ENCODE data around the gene TDRD1. TPM values are rescaled to one million over a fixed set of nuclear protein-coding genes. Genes with fewer than 3 reads are reported as not detected.
"Not testable (repeated sequence)": the region's sequence is repeated elsewhere in the genome, so short reads cannot be mapped to it uniquely, and the experiment has no call there.

Gene TDRD1
- total RNA-seq (0.52 TPM), polyA plus RNA-seq (0.07 TPM)
- long read RNA-seq, donor 1: 0 reads
- long read RNA-seq, donor 2: 0 reads
- long read RNA-seq, donor 3: 0 reads
- long read RNA-seq, donor 4: 0 reads
- long read RNA-seq, donor 5: 0 reads
- long read RNA-seq, donor 6: 0 reads
- long read RNA-seq, donor 7: 0 reads
- long read RNA-seq, donor 8: 0 reads
- long read RNA-seq, donor 9: 0 reads
- long read RNA-seq, donor 10: 0 reads

GRCh38 chr10:114179148-114179547, at the start of gene TDRD1:
TDRD1 (plus strand) TSS chr10:114179353; CDS start chr10:114187832, 8,479 bp downstream.
- 94% methylated on average over 28 of the region's 28 CpGs for WGBS
- H3K36me3 ChIP-seq (ENCODE audit: control insufficient read depth in 2 of 2, insufficient read depth in 2 of 2, low read length in 1 of 2): no peaks in the 10 kb centered on the region
- H3K27me3 ChIP-seq (ENCODE audit: control insufficient read depth in 2 of 2, insufficient read depth in 1 of 2, low read length in 1 of 2): peaks cover 0 to 4% of the 10 kb centered on the region in 2 donors
- H3K27ac ChIP-seq (ENCODE audit: low read depth in 1 of 2, low read length in 1 of 2): no peak within 1 kb of the TSS
- H3K4me3 ChIP-seq (ENCODE audit: low read length in 2 of 2): no peak within 1 kb of the TSS
- H3K4me1 ChIP-seq (ENCODE audit: control insufficient read depth in 2 of 2, insufficient read depth in 2 of 2, low read length in 2 of 2): peaks cover 10 to 15% of the 10 kb centered on the region in 2 donors
- H3K9me3 ChIP-seq (ENCODE audit: control insufficient read depth in 2 of 2, insufficient read depth in 1 of 2, low read length in 1 of 2): no peaks in the 10 kb centered on the region
- no peak for DNase-seq (ENCODE audit: low read depth in 6 of 9, low spot score in 9 of 9)

- no peaks in the 10 kb centered on the region for H3K9me3 ChIP-seq (ENCODE audit: control insufficient read depth in 2 of 2, insufficient read depth in 1 of 2, low read length in 1 of 2)
- peaks cover 32 to 54% of the 10 kb centered on the region in 2 donors for H3K36me3 ChIP-seq (ENCODE audit: control insufficient read depth in 2 of 2, insufficient read depth in 2 of 2, low read length in 1 of 2)
- DNase-seq (ENCODE audit: low read depth in 6 of 9, low spot score in 9 of 9): peak in 1 of 9 donors; percentile 13
- H3K4me3 ChIP-seq (ENCODE audit: low read length in 2 of 2): no peak overlapping the region
- H3K4me1 ChIP-seq (ENCODE audit: control insufficient read depth in 2 of 2, insufficient read depth in 2 of 2, low read length in 2 of 2): no peaks in the 10 kb centered on the region
- no peak overlapping the region for H3K27ac ChIP-seq (ENCODE audit: low read depth in 1 of 2, low read length in 1 of 2)
- no peaks in the 10 kb centered on the region for H3K27me3 ChIP-seq (ENCODE audit: control insufficient read depth in 2 of 2, insufficient read depth in 1 of 2, low read length in 1 of 2)
- WGBS: 34% methylated on average over 3 of the region's 3 CpGs
Observed at GRCh38 chr10:114131094-114131493, 48.1 kb upstream of the TDRD1 start.

GRCh38 chr10:114135476-114135875, 43.7 kb upstream of the TDRD1 start:
- Histone ChIP-seq H3K27me3 (ENCODE audit: control insufficient read depth in 2 of 2, insufficient read depth in 1 of 2, low read length in 1 of 2) (no peaks in the 10 kb centered on the region), H3K9me3 (ENCODE audit: control insufficient read depth in 2 of 2, insufficient read depth in 1 of 2, low read length in 1 of 2) (no peaks in the 10 kb centered on the region), H3K4me1 (ENCODE audit: control insufficient read depth in 2 of 2, insufficient read depth in 2 of 2, low read length in 2 of 2) (no peaks in the 10 kb centered on the region), H3K36me3 (ENCODE audit: control insufficient read depth in 2 of 2, insufficient read depth in 2 of 2, low read length in 1 of 2) (peaks cover 17 to 31% of the 10 kb centered on the region in 2 donors), H3K4me3 (ENCODE audit: low read length in 2 of 2) (no peak overlapping the region), H3K27ac (ENCODE audit: low read depth in 1 of 2, low read length in 1 of 2) (no peak overlapping the region)
- DNase-seq (ENCODE audit: low read depth in 6 of 9, low spot score in 9 of 9): no peak
- 99% methylated on average over 2 of the region's 2 CpGs for WGBS

- WGBS: 97% methylated on average over 3 of the region's 3 CpGs
- H3K27me3 ChIP-seq (ENCODE audit: control insufficient read depth in 2 of 2, insufficient read depth in 1 of 2, low read length in 1 of 2): no peaks in the 10 kb centered on the region
- peaks cover 11 to 37% of the 10 kb centered on the region in 2 donors for H3K36me3 ChIP-seq (ENCODE audit: control insufficient read depth in 2 of 2, insufficient read depth in 2 of 2, low read length in 1 of 2)
- H3K4me1 ChIP-seq (ENCODE audit: control insufficient read depth in 2 of 2, insufficient read depth in 2 of 2, low read length in 2 of 2): no peaks in the 10 kb centered on the region
- H3K4me3 ChIP-seq (ENCODE audit: low read length in 2 of 2): no peak overlapping the region
- DNase-seq (ENCODE audit: low read depth in 6 of 9, low spot score in 9 of 9): no peak
- no peaks in the 10 kb centered on the region for H3K9me3 ChIP-seq (ENCODE audit: control insufficient read depth in 2 of 2, insufficient read depth in 1 of 2, low read length in 1 of 2)
- H3K27ac ChIP-seq (ENCODE audit: low read depth in 1 of 2, low read length in 1 of 2): no peak overlapping the region
Observed at GRCh38 chr10:114138581-114138980, 40.6 kb upstream of the TDRD1 start.

- DNase-seq (ENCODE audit: low read depth in 6 of 9, low spot score in 9 of 9): no peak
- H3K4me1 ChIP-seq (ENCODE audit: control insufficient read depth in 2 of 2, insufficient read depth in 2 of 2, low read length in 2 of 2): no peaks in the 10 kb centered on the region
- no peaks in the 10 kb centered on the region for H3K27me3 ChIP-seq (ENCODE audit: control insufficient read depth in 2 of 2, insufficient read depth in 1 of 2, low read length in 1 of 2)
- no peak overlapping the region for H3K27ac ChIP-seq (ENCODE audit: low read depth in 1 of 2, low read length in 1 of 2)
- 100% methylated on average over 1 of the region's 1 CpG for WGBS
- no peaks in the 10 kb centered on the region for H3K9me3 ChIP-seq (ENCODE audit: control insufficient read depth in 2 of 2, insufficient read depth in 1 of 2, low read length in 1 of 2)
- H3K4me3 ChIP-seq (ENCODE audit: low read length in 2 of 2): no peak overlapping the region
- peaks cover 7 to 35% of the 10 kb centered on the region in 2 donors for H3K36me3 ChIP-seq (ENCODE audit: control insufficient read depth in 2 of 2, insufficient read depth in 2 of 2, low read length in 1 of 2)
Observed at GRCh38 chr10:114140036-114140435, 39.1 kb upstream of the TDRD1 start.

- not testable (repeated sequence) for H3K27me3 ChIP-seq (ENCODE audit: control insufficient read depth in 2 of 2, insufficient read depth in 1 of 2, low read length in 1 of 2); H3K4me3 ChIP-seq (ENCODE audit: low read length in 2 of 2); H3K4me1 ChIP-seq (ENCODE audit: control insufficient read depth in 2 of 2, insufficient read depth in 2 of 2, low read length in 2 of 2); H3K27ac ChIP-seq (ENCODE audit: low read depth in 1 of 2, low read length in 1 of 2); H3K9me3 ChIP-seq (ENCODE audit: control insufficient read depth in 2 of 2, insufficient read depth in 1 of 2, low read length in 1 of 2); DNase-seq (ENCODE audit: low read depth in 6 of 9, low spot score in 9 of 9)
- H3K36me3 ChIP-seq (ENCODE audit: control insufficient read depth in 2 of 2, insufficient read depth in 2 of 2, low read length in 1 of 2): peaks cover 7 to 36% of the 10 kb centered on the region in 2 donors
- WGBS: 98% methylated on average over 2 of the region's 2 CpGs
Observed at GRCh38 chr10:114140827-114141226, 38.3 kb upstream of the TDRD1 start.

- no peaks in the 10 kb centered on the region for H3K4me1 ChIP-seq (ENCODE audit: control insufficient read depth in 2 of 2, insufficient read depth in 2 of 2, low read length in 2 of 2)
- no peak for DNase-seq (ENCODE audit: low read depth in 6 of 9, low spot score in 9 of 9)
- no peak overlapping the region for H3K27ac ChIP-seq (ENCODE audit: low read depth in 1 of 2, low read length in 1 of 2)
- H3K4me3 ChIP-seq (ENCODE audit: low read length in 2 of 2): no peak overlapping the region
- peaks cover 7 to 42% of the 10 kb centered on the region in 2 donors for H3K36me3 ChIP-seq (ENCODE audit: control insufficient read depth in 2 of 2, insufficient read depth in 2 of 2, low read length in 1 of 2)
- 96% methylated on average over 3 of the region's 3 CpGs for whole genome bisulfite sequencing
- H3K27me3 ChIP-seq (ENCODE audit: control insufficient read depth in 2 of 2, insufficient read depth in 1 of 2, low read length in 1 of 2): no peaks in the 10 kb centered on the region
- no peaks in the 10 kb centered on the region for H3K9me3 ChIP-seq (ENCODE audit: control insufficient read depth in 2 of 2, insufficient read depth in 1 of 2, low read length in 1 of 2)
Observed at GRCh38 chr10:114142018-114142417, 37.1 kb upstream of the TDRD1 start.

GRCh38 chr10:114143160-114143559, 36.0 kb upstream of the TDRD1 start:
- no peak overlapping the region for H3K4me3 ChIP-seq (ENCODE audit: low read length in 2 of 2)
- no peaks in the 10 kb centered on the region for H3K4me1 ChIP-seq (ENCODE audit: control insufficient read depth in 2 of 2, insufficient read depth in 2 of 2, low read length in 2 of 2)
- H3K27me3 ChIP-seq (ENCODE audit: control insufficient read depth in 2 of 2, insufficient read depth in 1 of 2, low read length in 1 of 2): no peaks in the 10 kb centered on the region
- DNase-seq (ENCODE audit: low read depth in 6 of 9, low spot score in 9 of 9): no peak
- 98% methylated on average over 1 of the region's 1 CpG for WGBS
- H3K9me3 ChIP-seq (ENCODE audit: control insufficient read depth in 2 of 2, insufficient read depth in 1 of 2, low read length in 1 of 2): no peaks in the 10 kb centered on the region
- no peak overlapping the region for H3K27ac ChIP-seq (ENCODE audit: low read depth in 1 of 2, low read length in 1 of 2)
- peaks cover 12 to 47% of the 10 kb centered on the region in 2 donors for H3K36me3 ChIP-seq (ENCODE audit: control insufficient read depth in 2 of 2, insufficient read depth in 2 of 2, low read length in 1 of 2)

- H3K4me3 ChIP-seq (ENCODE audit: low read length in 2 of 2); H3K4me1 ChIP-seq (ENCODE audit: control insufficient read depth in 2 of 2, insufficient read depth in 2 of 2, low read length in 2 of 2); H3K9me3 ChIP-seq (ENCODE audit: control insufficient read depth in 2 of 2, insufficient read depth in 1 of 2, low read length in 1 of 2); H3K27me3 ChIP-seq (ENCODE audit: control insufficient read depth in 2 of 2, insufficient read depth in 1 of 2, low read length in 1 of 2); DNase-seq (ENCODE audit: low read depth in 6 of 9, low spot score in 9 of 9); H3K27ac ChIP-seq (ENCODE audit: low read depth in 1 of 2, low read length in 1 of 2): not testable (repeated sequence)
- peaks cover 8 to 35% of the 10 kb centered on the region in 2 donors for H3K36me3 ChIP-seq (ENCODE audit: control insufficient read depth in 2 of 2, insufficient read depth in 2 of 2, low read length in 1 of 2)
- WGBS: 92% methylated on average over 3 of the region's 3 CpGs
Observed at GRCh38 chr10:114149476-114149875, 29.7 kb upstream of the TDRD1 start.

Measured in thymus (tissue), 14 donors.